Fibroblast of pulmonary artery (primary cell): ENCODE results near the gene TSEN34.
A peak's percentile ranks its signal among the peaks of the same experiment; 100 is the strongest.
"Not testable (repeated sequence)": the region's sequence is repeated elsewhere in the genome, so short reads cannot be mapped to it uniquely, and the experiment has no call there.

ENCODE experiments used
- DNase-seq: peaks from one replicate; pipeline ENCODE4 v3.0.0-alpha.2; 2010; ENCODE audit warnings: low read depth
- H3K4me3 ChIP-seq: replicated peaks from 2 replicates; pipeline ENCODE4 v1.5.1; 2011; ENCODE audit warnings: low read depth, mild to moderate bottlenecking, control low read depth, low read length, moderate library complexity
- TF ChIP-seq, protein P1 (sequence below): IDR thresholded peaks from 2 replicates; pipeline ENCODE4 v1.5.1; 2011; ENCODE audit warnings: mild to moderate bottlenecking, control low read depth, low read length, inconsistent platforms; ENCODE audit errors: missing control alignments

The TSEN34 gene

DNA sequence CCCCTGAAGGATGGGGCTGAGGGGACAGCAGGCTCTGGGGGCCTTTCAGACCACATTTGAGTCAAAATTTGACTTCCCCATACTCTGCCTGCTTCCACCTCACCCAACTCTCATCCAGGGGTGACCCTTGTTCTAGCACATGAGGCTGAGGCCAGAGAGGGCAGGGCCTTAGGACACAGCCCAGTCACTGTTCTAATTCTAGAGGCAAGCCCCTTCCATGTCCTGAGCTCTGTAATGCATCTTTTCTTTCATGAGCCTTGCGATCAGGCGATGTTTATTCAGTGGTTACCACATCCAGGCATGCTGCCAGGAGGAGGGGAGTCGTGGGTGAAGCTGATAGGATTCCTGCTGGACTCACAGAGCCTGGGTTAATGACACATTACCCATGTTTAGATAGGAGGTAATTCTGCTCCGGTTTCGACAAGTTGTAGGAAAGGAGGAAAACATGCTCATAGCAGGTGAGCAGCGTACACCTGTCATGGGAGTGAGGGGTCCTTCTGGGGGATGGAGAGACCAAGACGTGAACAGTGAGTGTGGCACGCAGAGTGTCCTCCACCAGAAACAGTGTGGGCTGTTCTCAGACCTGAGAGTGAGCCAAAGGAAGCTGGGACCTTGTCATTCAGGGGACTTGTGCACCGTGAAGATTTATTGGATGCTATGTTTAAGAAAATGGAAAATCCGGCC, 18.8 kb downstream of the TSEN34 start:
- TF ChIP-seq, protein P1, sequence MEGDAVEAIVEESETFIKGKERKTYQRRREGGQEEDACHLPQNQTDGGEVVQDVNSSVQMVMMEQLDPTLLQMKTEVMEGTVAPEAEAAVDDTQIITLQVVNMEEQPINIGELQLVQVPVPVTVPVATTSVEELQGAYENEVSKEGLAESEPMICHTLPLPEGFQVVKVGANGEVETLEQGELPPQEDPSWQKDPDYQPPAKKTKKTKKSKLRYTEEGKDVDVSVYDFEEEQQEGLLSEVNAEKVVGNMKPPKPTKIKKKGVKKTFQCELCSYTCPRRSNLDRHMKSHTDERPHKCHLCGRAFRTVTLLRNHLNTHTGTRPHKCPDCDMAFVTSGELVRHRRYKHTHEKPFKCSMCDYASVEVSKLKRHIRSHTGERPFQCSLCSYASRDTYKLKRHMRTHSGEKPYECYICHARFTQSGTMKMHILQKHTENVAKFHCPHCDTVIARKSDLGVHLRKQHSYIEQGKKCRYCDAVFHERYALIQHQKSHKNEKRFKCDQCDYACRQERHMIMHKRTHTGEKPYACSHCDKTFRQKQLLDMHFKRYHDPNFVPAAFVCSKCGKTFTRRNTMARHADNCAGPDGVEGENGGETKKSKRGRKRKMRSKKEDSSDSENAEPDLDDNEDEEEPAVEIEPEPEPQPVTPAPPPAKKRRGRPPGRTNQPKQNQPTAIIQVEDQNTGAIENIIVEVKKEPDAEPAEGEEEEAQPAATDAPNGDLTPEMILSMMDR, result no peak
- H3K4me3 ChIP-seq, result peak overlapping the region; percentile 17
- DNase-seq, result peak; percentile 98

DNA sequence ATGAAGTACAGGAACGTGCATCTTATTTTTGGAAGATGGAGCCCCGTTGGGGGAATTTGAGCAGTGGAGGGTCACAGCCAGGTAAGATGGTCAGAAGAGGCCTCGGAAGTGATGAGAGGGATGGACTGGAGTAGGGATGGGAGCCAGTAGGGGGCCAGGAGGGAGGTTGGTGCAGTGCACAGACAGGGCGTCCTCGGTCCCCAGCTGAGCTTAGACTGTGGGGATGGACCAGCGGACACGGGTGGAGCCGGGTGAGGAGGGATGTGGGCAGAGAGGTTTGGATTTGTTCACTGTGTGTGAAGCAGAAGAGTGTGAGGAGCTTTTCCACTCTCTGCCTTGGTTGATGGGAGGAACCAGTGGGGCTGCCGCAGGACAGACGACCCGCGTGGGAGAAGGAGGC, 20.1 kb downstream of the TSEN34 start:
- TF ChIP-seq, protein P1, result no peak
- no peak for DNase-seq
- no peak overlapping the region for H3K4me3 ChIP-seq

DNA sequence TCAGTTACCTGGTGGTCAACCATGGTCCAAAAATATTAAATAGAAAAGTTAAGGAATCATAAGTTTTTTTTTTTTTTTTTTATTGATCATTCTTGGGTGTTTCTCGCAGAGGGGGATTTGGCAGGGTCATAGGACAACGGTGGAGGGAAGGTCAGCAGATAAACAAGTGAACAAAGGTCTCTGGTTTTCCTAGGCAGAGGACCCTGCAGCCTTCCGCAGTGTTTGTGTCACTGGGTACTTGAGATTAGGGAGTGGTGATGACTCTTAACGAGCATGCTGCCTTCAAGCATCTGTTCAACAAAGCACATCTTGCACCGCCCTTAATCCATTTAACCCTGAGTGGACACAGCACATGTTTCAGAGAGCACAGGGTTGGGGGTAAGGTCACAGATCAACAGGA, 23.1 kb downstream of the TSEN34 start:
- H3K4me3 ChIP-seq, DNase-seq: not testable (repeated sequence)

DNA sequence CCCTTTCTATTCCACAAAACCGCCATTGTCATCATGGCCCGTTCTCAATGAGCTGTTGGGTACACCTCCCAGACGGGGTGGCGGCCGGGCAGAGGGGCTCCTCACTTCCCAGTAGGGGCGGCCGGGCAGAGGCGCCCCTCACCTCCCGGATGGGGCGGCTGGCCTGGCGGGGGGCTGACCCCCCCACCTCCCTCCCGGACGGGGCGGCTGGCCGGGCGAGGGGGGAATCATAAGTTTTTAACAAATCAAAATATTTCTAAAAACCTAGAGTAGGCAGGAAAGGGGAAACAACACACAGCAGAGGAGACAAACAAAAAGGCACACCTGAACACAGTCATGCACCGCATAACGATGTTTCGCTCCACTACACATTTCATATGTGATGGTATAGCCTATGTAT, 23.6 kb downstream of the TSEN34 start:
- not testable (repeated sequence) for H3K4me3 ChIP-seq, DNase-seq

DNA sequence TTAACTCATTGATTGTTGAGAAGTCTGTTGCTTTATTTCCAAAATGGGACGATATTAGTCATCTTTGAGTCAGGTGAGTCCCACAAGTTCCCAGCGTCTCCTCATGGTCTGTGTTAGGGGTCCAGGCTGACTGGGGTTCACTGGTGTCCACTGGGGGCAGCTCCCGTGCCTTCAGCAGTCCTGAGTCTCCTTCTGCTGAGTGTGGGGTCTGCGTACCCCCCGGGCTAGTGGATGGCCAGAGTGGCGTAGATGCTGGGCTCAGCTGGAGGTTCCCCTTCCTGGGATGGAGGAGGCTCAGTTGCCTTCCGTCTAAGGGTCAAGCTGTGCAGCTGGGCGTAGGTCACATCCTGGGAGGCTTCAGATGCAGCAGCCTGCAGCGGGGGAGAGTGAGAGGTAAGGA, 25.8 kb downstream of the TSEN34 start:
- H3K4me3 ChIP-seq, result no peak overlapping the region
- no peak for DNase-seq
- TF ChIP-seq, protein P1, result no peak

DNA sequence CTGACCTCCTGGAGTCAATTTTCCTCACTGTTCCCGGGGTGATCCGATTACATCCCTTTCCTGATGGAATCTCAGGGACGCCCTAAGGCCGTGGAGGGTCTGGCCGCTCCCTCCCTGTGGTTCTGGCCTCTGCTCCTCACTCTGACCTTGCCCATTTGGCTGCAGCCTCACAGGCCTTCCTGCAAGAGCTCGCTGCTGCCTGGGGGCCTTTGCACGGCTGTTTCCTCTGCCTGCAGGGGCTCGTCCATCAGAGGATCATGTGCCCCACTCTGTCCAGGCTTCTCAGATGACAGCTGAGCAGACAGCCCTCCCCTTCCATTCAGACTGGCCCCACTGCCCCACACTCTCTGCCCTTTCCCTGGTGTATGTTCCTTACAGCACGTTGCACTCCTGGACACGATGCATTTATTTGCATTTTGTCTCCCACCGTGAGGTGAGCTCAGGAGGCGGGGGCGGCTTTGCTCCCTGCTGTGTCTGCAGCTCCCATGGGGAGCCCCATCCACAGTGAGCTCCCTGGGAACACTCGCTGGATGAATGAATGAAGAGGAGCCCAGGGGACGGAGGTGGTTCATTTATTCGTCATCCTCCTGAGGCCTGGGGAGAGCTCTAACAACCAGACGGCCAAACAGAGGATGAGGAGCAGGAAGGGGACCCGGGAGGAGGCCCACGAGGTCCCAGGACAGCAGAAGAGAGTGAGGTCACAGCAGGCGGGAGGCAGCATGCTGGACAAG, 26.6 kb downstream of the TSEN34 start:
- H3K4me3 ChIP-seq, DNase-seq: not testable (repeated sequence)

DNA sequence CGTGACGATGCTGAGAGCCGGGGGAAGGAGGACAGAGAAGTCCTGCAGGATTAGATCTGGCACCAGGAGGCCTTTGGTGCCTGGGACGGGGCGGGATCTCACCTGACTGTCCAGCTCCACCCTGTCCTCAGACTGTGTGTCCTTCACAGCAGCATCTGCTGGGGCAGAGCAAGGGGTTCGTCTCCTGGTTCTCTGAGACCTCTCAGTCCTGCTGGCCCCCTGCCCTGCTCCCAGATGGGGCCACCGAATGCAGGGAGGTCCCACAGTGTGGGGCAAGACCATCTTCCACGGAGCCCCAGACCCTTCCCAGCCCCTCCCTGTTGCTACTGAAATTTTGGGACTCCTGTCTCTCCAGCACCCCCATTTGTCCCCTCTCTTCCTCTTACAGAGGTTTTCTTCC, 27.2 kb downstream of the TSEN34 start:
- H3K4me3 ChIP-seq, result no peak overlapping the region
- no peak for DNase-seq
- TF ChIP-seq, protein P1, result no peak

DNA sequence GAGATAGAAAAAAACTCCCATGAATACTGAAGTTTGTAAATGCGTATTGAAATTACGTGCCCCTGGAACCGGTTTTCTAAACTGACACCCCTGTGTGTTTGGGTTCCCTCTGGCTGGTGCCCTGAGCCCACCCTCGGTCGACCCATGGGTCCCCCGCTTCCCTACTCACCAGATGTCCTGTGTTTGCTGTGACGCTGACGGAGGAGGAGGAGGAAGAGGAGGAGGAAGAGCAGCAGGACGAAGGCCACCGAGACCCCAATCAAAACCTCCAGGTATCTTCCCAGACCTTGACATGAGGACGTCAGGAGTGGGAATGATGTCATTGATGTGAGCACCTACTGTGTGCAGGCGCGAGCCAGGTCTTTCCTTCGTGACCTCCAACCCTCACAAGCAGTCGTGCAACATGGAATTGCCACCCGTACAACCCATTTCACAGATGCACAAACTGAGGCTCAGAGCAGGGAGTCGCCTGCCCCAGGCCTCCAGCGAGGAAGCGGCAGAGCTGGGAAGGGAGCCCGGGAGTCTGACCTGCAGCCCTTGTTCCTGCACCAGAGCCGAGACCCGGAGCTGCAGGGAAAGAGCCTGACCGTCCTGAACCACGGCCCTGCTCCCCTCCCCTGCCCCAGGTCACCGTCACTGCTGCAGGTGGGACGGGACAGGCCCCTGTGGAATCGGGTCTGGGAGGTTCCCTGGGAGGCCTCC, 28.0 kb downstream of the TSEN34 start:
- no peak overlapping the region for H3K4me3 ChIP-seq
- TF ChIP-seq, protein P1, result no peak
- no peak for DNase-seq

DNA sequence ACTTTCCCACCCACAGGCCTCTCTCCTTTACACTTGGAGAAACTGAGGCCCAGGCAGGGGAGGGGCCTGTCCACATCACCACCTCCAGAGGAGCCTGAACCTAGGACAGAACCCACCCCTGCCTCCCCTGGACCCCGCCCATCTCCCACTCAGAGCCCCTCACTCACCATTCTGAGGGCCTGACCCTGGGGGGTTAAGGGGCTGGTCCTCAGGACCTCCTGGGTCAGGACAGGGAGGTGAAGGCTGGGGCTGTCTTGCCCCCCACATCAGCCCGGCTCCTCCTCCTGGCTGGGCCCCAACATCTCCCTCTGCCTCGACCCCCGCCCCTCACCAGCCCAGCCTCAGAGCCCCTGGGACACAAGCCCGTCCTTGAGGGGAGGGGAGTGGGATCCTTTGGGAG, 28.6 kb downstream of the TSEN34 start:
- DNase-seq, H3K4me3 ChIP-seq: not testable (repeated sequence)

DNA sequence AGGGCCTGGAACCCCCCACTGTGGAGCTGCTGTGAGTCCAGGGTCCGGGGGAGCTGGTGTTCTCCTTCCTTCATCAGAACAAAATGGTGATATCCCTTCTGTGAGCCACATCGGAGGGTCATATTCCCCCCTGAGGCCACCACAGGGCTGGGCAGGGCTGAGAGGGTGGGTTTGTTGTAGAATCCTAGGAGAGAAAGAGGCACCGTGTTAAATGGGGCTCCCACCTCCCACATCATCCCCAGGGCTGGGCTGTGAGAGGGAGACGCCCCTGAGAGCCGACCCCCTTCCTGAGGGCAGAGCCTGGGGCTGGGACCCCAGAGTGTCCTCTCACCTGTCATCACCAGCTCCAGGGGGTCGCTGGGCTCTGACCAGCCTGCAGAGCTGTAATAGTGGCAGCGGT, 30.8 kb downstream of the TSEN34 start:
- DNase-seq, H3K4me3 ChIP-seq: not testable (repeated sequence)

DNA sequence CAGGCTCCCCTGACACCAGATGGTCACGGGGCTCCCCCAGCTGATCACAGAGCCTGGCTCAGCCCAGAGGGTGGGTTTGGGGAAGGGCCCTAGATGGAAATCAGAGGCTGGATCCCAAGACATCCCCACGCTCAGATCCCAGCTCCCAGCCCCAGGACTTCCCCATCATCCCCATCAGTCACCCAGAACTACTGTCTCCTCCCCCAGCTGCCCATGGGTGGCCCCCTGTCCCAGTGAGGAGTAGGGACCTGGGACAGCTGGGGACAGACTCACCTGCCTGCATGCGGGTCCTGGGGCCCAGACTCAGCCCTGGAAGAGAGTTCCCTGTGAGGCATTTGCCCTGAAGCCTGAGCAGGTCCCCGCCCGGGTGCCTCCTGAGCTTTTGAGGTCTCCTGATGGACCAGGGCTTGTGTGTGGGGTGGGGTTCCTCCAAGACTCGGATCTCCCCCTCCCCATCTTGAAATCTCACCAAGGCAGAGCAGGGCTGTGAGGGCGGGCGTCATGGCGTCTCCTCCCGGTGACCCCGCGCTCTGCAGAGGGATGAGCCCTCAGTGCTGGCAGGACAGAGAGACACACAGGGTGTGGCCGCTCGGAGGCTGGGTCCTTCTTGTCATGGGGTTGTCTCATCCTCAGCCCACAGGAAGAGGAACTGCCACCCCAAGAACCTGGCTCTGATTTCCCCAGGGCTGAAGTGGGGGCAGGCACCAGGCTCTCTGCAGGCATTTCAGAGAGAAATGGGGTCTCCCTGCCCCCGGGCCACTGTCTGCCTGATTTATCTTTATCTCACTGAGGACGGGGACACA, 31.6 kb downstream of the TSEN34 start, which contains the start of gene LILRB3:
TSS of gene LILRB3 (minus strand) at position 534 of the 803 bp plus-strand sequence. CDS start at position 503, 31 bp downstream.
- not testable (repeated sequence) for H3K4me3 ChIP-seq, DNase-seq
